SIG-M5 treated with dmso at 0.1 percent for 504 hours (cell line): ENCODE measurements around the gene PLK5.
"Not testable (repeated sequence)": the region's sequence is repeated elsewhere in the genome, so short reads cannot be mapped to it uniquely, and the experiment has no call there.

Experiments
- DNase-seq: peaks from one replicate; lab custom pipeline; 2025; ENCODE audit not compliant: unreplicated experiment; lab: John Stamatoyannopoulos, UW

The PLK5 gene

GRCh38 chr19:1507763-1508506, 15.9 kb upstream of the PLK5 start:
- DNase-seq = peak; percentile 85

DNA sequence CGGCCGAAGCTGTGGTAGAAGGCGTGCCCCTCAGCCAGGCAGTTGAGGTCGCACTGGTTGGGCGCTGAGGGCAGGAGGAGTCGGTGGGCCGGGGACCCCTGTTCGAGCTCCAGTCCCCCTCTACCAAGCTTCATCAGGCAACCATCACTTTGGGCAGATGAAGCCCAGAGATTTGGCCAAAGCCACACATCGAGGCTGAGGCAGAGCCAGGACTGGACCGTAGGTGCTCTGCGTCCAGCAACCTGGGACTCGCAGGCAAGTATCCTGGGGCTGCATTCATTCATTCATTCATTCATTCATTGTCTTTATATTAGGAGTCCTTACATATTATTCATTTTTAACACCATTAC, 15.4 kb upstream of the PLK5 start:
- DNase-seq = no peak

- no peak for DNase-seq
Measured at GRCh38 chr19:1509602-1510441, 14.1 kb upstream of the PLK5 start.

- no peak for DNase-seq
Measured at GRCh38 chr19:1510442-1510806, 13.5 kb upstream of the PLK5 start.

- no peak for DNase-seq
Measured at GRCh38 chr19:1510807-1511206, 13.1 kb upstream of the PLK5 start.

GRCh38 chr19:1511318-1512317, 12.3 kb upstream of the PLK5 start:
- no peak for DNase-seq

GRCh38 chr19:1512671-1513498, 11.0 kb upstream of the PLK5 start, which contains the start of gene ADAMTSL5:
Gene ADAMTSL5 (minus strand): TSS chr19:1513019. CDS start chr19:1510943, 2,076 bp downstream.
- DNase-seq = peak; percentile 54

GRCh38 chr19:1513499-1514294, 10.2 kb upstream of the PLK5 start:
- peak; percentile 25 for DNase-seq

DNA sequence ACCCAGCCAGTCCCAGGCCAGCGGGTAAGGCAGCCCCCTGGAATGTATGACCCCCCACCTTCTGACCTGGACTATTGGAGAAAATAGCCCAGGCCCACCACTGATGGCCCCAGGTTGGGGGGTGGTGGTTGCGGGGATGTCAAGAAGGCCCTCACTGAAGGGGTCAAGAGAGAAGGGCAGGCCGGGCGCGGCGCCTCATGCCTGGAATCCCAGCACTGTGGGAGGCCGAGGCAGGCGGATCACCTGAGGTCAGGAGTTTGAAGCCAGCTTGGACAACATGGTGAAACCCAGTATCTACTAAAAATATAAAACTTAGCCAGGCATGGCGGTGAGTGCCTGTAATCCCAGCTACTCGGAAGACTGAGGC, 9.6 kb upstream of the PLK5 start:
- no peak for DNase-seq

GRCh38 chr19:1514986-1515721, 8.7 kb upstream of the PLK5 start:
- no peak for DNase-seq

GRCh38 chr19:1516395-1516753, 7.5 kb upstream of the PLK5 start:
- DNase-seq = no peak

- no peak for DNase-seq
Measured at GRCh38 chr19:1518471-1518870, 5.4 kb upstream of the PLK5 start.

DNA sequence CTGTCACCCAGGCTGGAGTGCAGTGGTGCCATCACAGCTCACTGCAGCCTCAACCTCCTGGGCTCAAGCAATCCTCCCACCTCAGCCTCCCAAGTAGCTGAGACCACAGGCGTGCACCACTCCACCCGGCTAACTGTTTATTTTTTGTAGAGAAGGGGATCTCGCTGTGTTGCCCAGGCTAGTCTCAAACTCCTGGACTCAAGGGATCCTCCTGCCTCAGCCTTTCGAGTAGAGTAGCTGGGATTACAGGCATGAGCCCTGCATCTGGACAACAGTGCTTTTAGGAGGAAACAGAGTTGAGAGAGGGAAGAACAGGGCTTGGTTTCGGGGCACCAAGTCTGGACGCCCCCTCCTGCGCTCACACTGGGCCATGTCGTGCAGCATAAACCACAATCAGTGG, 4.1 kb upstream of the PLK5 start:
- not testable (repeated sequence) for DNase-seq

- no peak for DNase-seq
Measured at GRCh38 chr19:1520203-1520780, 3.6 kb upstream of the PLK5 start.

GRCh38 chr19:1521636-1522035, 2.2 kb upstream of the PLK5 start:
- no peak for DNase-seq

- no peak for DNase-seq
Measured at GRCh38 chr19:1522061-1522460, 1.8 kb upstream of the PLK5 start.

GRCh38 chr19:1522838-1523237, 1.0 kb upstream of the PLK5 start:
- DNase-seq = no peak

DNA sequence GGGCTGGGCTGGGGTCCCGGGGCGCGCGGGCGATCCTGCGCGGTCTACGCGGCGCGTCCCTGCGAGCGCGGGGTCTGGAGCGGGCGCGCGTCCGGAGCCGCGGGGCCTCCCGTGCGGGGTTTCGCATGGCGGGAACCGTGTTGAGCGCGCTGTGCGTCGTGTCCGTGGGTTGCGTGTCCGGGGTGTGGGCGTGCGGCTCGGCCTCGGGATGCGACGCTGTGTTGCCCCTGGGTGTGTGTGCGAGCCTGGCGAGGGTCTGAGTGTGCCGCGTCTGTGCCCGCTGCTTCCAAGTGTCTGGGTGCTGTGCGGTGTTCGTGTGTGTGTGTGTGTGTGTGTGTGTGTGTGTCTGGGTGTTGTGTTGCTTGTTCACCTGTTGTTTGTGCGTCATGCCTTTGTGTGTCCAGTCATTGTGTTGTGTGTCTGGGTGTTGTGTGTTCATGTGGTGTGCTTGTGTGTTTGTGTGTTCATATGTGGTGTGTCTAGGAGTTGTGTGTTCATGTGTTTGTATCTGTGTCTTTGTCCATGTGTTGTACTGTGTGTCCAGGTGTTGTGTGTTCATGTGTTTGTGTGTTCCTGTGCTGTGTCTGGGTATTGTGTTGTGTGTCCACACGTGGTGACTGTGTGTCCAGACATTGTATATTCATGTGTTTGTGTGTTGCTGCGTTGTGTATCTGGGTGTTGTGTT, 552 bp downstream of the PLK5 start:
- DNase-seq = no peak
